NCI-H524 treated with DMSO at 0.1 percent for 48 hours (cell line): ENCODE measurements around the gene PA2G4.

Experiments
- DNase-seq: peaks from one replicate; lab custom pipeline; 2025; lab: John Stamatoyannopoulos, UW

The PA2G4 gene

DNA sequence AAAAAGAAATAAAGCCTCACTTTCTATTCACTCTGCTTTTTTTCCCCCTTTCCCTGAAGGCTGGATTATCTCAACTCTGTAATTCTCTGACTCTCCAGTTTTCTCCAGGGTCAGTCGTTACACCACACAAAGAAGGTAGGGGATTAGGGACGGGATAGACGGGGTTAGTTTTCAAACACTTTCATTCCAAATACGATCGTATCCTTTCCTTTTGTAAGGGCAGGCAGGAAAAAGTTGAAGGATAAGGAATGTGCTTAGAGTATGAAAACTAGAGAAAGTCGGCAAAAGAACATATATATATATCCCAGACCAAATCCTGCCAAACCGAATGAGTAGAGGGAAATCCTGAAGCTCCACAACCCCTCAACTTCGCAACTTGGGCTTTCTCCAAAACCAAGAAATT, 23.1 kb downstream of the PA2G4 start:
- DNase-seq, result no peak

DNA sequence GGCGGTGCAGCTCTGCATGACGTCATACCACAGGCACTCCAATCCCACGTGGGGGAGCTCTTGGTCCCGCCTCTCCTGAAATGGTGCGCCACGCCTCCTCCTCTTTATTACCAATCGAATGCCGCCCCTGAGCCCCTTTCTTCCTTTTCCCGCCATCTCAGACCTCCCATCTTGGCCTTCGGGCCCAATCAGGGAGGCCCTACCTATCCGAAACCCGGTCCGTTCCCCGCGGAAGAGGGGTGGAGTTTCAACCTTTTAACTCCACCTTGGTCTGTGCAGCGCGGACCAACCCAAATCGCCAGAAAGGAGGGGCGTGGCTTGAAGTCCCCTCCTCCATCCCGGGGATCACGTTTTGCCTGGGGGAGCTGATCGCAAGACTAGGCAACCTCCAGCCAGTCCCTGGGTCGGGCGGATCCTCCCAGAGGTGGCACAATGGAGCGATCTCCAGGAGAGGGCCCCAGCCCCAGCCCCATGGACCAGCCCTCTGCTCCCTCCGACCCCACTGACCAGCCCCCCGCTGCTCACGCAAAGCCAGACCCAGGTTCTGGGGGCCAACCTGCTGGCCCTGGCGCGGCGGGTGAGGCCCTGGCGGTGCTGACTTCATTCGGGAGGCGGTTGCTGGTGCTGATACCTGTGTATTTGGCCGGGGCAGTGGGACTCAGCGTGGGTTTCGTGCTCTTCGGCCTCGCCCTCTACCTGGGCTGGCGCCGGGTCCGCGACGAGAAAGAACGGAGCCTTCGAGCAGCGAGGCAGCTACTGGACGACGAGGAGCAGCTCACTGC, 23.7 kb downstream of the PA2G4 start, which contains the start of gene ESYT1:
Gene ESYT1, plus strand, starts transcription at position 380 of the 782 bp plus-strand sequence. Its CDS starts 53 bp downstream, at position 433.
- peak; percentile 94 for DNase-seq

- no peak for DNase-seq
Observed at GRCh38 chr12:56128670-56129205, 24.4 kb downstream of the PA2G4 start.

DNA sequence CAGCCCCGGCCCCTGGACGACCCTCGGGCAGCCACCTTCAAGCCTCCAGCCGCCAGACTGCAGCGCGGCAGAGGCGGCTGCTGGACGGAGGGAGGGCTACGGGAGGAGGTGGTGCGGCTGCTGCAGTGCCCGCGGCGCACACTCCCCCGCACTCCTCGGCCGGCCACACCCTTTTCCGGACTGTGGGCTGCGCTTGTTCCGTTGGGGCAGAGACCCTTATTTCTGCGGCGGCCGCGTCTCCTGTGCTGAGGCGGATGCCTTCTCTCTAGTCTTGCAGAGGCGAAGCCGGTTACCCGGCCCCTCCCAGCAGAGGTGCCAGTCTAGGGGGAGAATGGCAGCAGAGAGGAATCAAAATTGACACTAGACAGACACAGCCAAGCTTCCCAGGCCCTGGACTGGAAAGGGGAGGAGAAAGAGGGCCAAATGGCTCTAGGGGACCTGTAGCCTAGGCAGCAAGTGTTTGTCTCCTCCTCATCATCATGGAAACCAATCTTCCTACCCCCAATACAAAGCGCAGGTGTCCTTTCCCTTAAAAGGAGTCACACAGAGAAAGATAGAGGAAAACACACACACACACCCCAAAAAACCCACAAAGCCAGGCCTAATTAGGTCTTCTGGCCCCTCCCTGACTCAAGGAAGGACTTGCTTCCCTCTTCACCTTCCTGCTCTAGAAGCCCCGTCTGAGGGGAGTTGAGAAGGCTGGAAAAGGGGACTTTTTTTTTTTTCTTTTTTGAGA, 25.0 kb downstream of the PA2G4 start:
- DNase-seq, result no peak

GRCh38 chr12:56129942-56130495, 25.7 kb downstream of the PA2G4 start:
- DNase-seq, result no peak

DNA sequence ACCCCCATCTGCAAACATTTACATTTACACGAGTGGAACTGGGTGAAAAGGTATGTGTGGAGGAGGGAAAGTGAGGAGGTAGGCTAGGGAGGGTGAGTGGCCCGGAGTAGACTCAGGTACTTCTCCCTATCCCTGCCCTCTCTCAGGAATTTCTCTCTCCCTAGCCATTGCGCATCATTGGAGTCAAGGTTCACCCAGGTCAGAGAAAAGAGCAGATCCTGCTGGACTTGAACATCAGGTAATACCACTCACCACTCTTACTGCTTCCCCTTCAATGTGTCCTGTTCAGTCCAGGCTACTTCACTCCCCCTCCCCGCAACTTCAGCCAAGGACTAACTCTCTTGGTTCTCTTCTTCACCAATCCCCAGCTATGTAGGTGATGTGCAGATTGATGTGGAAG, 26.5 kb downstream of the PA2G4 start:
- DNase-seq, result no peak

DNA sequence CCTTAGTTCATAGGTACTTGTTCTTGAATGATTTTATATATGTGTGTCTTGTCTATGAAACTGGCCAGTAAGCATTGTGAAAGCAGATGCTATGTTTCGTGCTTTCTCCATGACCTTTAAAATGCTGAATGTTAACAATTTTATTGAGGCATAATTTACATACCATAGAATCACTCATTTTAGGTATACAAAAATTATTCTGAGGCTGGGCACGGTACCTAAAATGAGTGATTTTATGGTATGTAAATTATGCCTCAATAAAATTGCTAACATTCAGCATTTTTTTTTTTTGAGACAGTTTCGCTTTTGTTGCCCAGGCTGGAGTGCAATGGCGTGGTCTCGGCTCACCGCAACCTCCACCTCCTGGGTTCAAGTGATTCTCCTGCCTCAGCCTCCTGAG, 30.5 kb downstream of the PA2G4 start:
- DNase-seq, result no peak

DNA sequence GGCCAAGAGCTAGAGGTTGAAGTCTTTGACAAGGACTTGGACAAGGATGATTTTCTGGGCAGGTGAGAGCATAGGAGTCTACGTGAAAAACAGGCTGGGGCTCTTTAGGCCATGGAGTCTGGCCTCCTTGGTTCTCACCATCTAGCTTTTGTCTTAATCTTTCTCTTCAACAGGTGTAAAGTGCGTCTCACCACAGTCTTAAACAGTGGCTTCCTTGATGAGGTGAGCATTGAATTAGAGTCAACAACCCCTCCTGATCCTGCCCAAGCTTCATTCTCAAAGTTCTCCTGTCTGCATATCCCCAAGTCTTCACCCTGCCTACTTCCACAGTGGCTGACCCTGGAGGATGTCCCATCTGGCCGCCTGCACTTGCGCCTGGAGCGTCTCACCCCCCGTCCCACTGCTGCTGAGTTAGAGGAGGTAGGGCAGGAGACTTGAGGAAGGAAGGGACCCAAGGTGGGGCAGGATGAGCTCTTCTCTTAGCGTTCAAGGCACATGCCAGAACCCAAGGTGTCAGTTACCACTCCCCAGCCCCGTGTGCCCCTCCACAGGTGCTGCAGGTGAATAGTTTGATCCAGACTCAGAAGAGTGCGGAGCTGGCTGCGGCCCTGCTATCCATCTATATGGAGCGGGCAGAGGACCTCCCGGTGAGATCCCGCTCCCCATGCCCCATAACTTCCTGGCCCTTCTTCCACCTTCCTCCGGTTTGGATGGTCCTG, 33.7 kb downstream of the PA2G4 start:
- no peak for DNase-seq

DNA sequence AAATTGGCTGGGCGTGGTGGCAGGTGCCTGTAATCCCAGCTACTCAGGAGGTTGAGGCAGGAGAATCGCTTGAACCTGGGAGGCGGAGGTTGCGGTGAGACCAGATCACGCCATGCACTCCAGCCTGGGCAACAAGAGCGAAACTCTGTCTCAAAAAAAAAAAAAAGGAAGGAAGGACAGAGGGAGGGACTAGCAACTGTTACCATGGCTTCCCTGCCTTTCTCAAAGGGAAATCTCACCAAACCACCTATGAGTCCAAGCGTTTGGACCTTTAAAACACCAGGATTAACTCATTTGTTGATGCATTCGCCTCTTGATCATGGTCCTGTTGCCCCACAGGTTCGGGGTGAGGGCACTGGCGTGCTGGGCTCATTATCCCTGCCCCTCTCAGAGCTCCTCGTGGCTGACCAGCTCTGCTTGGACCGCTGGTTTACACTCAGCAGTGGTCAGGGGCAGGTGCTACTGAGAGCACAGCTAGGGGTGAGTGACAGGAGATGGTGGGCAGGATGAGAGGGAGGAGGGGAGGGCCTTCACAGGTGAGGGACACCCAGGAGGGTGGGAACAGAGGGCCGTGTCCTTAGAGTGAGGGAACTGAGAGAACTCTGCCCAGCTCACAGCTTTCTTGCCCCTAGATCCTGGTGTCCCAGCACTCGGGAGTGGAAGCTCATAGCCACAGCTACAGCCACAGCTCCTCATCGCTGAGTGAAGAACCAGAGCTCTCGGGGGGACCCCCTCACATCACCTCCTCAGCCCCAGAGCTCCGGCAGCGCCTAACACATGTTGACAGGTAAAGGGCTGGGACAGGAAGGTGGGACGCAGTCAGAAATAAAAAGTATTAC, 37.8 kb downstream of the PA2G4 start:
- DNase-seq, result no peak

DNA sequence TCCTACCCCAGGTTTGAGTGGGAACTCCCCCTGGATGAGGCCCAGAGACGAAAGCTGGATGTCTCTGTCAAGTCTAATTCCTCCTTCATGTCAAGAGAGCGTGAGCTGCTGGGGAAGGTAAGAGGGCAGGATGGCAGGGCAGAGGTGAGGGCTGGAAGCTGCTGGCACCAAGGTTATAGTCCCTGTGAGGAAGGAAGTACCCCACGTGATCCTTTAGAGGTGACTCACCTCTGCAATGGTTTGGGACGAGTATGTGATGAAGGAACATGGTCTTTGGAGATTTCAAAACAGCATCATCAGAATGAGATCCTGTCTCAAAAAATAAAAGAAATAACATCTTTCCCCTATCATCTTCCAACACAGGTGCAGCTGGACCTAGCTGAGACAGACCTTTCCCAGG, 38.9 kb downstream of the PA2G4 start:
- DNase-seq, result no peak

DNA sequence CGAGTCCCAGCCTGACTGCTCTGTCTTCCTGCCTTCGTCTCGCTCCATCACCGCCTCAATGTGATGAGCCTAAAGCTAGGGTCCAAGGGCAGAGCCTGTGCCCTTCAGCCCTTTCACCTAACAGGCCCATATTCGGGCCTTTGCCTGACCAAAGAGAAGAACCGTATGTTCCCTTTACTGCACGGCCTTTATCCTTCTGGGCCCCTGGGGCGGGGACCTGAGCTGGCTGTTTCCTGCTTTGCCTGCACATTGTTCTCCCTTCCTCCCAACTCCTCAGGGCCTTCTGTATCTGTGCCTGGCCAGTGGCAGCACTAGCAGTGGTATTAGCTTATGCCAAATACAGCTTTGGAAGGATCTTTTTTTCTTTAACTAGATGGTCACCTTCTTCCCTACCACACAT, 39.5 kb downstream of the PA2G4 start:
- DNase-seq, result no peak

DNA sequence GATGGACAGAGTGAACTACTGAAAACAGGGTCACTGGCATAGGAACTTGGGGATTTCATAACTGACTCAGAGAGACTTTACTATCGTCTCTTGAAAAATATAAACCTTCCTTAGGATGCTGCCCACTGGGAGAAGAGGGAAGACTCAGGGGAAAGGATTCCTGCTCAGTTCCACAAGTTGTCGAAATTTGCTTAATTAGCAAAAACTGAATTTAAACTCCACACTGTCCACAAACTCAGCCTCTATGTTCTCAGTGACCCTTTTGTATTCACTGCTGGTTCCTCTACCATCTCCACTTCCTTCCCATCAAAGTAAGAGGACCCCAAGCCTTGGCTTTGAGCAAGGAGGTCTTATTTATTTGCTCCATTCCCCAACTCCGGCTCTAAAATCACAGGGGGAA, 40.9 kb downstream of the PA2G4 start:
- no peak for DNase-seq

- no peak for DNase-seq
Observed at GRCh38 chr12:56146492-56147460, 42.4 kb downstream of the PA2G4 start.

DNA sequence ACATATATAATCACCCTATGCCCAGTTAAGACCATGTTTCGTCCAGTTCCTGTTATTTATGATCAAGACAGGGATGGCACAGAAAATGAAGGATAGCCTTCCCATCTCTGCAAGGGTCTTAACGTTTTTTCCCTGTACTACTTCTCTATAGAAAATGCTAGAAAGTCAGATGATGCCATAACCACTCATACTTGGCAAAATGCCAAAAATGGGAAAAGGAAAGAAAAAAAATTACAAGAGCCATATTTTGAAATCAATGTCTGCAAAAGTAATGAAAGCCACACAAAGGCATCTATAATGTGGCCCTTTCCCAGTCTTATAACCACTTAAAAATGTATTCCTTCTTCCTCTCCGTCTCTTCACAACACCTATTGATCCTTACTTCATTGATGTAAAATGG, 46.2 kb downstream of the PA2G4 start:
- DNase-seq, result no peak

- no peak for DNase-seq
Observed at GRCh38 chr12:56151672-56152131, 47.3 kb downstream of the PA2G4 start.

GRCh38 chr12:56152132-56152755, 47.9 kb downstream of the PA2G4 start, which contains the start of gene MYL6B:
MYL6B (plus strand) TSS chr12:56152587; CDS start chr12:56153919, 1,332 bp downstream.
- peak; percentile 40 for DNase-seq

- no peak for DNase-seq
Observed at GRCh38 chr12:56152756-56153677, 48.7 kb downstream of the PA2G4 start.

GRCh38 chr12:56153678-56154065, 49.3 kb downstream of the PA2G4 start:
- DNase-seq, result no peak
